Spleen (tissue), 7 donors: Measurements from ENCODE around the gene DHDH.

Source experiments
- POLR2A ChIP-seq, 3 donors: fragments of 450-650 bp; IDR thresholded peaks; one replicate each; pipeline ENCODE4 v1.5.1; 2017; ENCODE audit warnings: antibody characterized with exemption in 3 of 3, mild to moderate bottlenecking in 1 of 3
- POLR2AphosphoS5 ChIP-seq, 3 donors: sonication (generic); formaldehyde crosslinking; IDR thresholded peaks; one replicate each; pipeline ENCODE4 v1.5.1; 2017; ENCODE audit warnings: antibody characterized with exemption in 3 of 3
- TF ChIP-seq, protein P1 (sequence below), 11 experiments: fragments of 200-600 bp in 7 of 11; fragments of 450-650 bp in 4 of 11; sonication (generic) in 4 of 11; IDR thresholded peaks in 8 of 11; conservative IDR thresholded peaks in 3 of 11; 1 replicate in 7 of 11; 2 replicates in 4 of 11; pipeline versions ENCODE4 v1.4.0 to v1.8.0; 2016 to 2021; ENCODE audit warnings: antibody characterized with exemption in 11 of 11, inconsistent platforms in 4 of 11, mild to moderate bottlenecking in 1 of 11
- donor health status: DM: no; HTN: no; CAD: no; lungs with moderate emphysema.
- donor health status: DM: no; HTN: no; CAD: no.
- donor health status: DM: no; HTN: no; CAD: no.

DNA sequence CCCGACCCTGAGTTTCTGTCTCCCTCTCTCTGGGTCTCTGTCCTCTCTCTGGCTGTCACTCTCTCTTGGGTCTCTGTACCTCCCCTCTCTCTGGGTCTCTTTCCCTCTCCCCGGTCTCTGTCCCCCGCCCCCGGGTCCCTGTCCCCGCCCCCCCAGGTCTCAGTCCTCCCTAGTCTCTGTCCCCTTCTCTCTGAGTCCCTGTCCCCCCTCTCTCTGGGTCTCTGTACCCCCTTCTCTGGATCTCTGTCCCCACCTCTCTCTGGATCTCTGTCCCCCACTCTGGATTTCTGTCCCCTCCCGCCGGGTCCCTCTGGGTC is 29.3 kb downstream of the DHDH start:
- TF ChIP-seq POLR2A (IDR thresholded peaks at IDR 0.05) (no peak), POLR2AphosphoS5 (IDR thresholded peaks at IDR 0.05) (no peak)
- TF ChIP-seq, protein P1, sequence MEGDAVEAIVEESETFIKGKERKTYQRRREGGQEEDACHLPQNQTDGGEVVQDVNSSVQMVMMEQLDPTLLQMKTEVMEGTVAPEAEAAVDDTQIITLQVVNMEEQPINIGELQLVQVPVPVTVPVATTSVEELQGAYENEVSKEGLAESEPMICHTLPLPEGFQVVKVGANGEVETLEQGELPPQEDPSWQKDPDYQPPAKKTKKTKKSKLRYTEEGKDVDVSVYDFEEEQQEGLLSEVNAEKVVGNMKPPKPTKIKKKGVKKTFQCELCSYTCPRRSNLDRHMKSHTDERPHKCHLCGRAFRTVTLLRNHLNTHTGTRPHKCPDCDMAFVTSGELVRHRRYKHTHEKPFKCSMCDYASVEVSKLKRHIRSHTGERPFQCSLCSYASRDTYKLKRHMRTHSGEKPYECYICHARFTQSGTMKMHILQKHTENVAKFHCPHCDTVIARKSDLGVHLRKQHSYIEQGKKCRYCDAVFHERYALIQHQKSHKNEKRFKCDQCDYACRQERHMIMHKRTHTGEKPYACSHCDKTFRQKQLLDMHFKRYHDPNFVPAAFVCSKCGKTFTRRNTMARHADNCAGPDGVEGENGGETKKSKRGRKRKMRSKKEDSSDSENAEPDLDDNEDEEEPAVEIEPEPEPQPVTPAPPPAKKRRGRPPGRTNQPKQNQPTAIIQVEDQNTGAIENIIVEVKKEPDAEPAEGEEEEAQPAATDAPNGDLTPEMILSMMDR (IDR thresholded peaks at IDR 0.05 in 8 of 11, conservative IDR thresholded peaks at IDR 0.05 in 3 of 11) = no peak
